ENCODE measurements around the gene GATA5.

The GATA5 gene

GRCh38 chr20:62469352-62469751 is 6.4 kb downstream of the GATA5 start:
- DNase-seq, result no peak

DNA sequence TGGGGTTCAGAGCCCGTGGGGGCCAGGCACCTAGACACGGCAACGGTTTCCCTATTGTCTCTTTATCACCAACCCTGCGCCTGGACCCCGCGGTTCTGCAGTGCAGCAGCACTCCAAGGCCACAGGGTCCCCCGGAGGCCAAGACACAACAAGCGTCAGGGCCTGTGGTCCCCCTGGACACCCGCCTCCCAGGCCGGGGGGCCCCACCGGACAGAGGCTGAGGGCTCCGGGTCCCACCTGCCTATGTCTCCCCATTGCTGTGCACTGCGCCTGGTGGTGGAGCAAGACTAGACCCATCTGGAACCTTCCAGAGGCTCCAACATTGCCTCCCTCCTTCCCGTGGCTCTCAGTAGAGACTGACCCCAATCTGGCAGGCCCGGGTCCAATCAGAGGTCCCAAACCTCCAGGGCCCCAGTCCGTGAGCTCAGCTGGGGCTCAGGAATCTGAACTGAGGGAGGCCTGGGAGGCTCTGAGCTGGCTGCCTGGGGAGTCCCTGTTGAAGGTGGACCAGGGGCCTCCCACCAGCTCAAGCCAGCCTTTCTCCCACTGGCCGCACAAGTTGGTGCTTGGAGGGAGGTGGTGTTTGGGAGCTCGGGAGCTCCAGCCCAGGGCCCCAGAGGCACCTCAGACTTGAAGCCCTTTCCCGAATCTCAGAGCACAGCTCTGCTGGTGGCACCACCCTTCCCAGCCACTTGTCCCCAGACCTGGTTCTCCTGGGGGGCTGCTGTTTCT is 8.8 kb downstream of the GATA5 start:
- no peak for DNase-seq

- no peak for DNase-seq
These were observed 9.6 kb downstream of the GATA5 start for GRCh38 chr20:62466072-62466760.

DNA sequence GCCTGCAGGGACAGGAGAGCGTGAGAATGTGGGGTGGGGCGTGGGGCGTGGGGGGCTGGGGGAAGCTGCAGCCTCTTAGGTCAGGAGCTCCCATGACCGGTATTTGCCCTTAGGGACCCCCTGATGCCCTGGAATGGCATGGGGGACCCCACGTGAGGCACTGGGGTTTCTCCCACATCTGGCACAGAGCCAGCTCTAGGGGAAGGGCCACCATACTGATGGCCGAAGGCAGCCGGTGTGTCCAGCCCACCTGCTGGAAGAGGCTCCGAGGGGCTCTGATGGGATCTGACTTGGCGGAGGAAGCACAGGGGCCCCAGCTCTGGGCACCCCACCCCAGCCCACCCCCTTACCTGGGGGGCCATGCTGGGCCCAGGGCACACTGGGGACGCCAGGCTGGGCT is 10.8 kb downstream of the GATA5 start:
- DNase-seq, result no peak

- no peak for DNase-seq
These were observed 11.4 kb downstream of the GATA5 start for GRCh38 chr20:62464425-62464770.

GRCh38 chr20:62463651-62464424 is 12.0 kb downstream of the GATA5 start:
- no peak for DNase-seq

GRCh38 chr20:62462976-62463592 is 12.7 kb downstream of the GATA5 start:
- DNase-seq, result no peak

DNA sequence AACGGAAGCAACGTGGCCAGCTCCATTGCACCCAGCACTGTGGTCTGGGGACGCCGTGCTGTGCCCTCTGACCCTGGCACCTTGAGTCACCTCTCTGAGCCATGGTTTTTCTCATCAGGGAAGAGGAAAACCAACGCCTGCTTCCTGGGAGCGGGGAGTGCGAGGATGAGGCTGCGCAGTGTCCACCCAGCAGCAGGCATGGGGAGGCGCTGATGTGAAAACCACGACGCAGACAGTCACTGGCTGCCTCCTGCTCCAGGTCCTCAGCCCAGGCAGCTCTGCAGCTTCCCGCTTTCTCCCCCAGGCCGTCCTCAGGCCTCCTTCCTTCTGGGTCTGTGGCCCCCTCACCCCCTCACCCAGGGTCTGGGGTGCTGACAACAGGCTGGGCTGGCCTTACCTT is 14.0 kb downstream of the GATA5 start:
- DNase-seq, result no peak

DNA sequence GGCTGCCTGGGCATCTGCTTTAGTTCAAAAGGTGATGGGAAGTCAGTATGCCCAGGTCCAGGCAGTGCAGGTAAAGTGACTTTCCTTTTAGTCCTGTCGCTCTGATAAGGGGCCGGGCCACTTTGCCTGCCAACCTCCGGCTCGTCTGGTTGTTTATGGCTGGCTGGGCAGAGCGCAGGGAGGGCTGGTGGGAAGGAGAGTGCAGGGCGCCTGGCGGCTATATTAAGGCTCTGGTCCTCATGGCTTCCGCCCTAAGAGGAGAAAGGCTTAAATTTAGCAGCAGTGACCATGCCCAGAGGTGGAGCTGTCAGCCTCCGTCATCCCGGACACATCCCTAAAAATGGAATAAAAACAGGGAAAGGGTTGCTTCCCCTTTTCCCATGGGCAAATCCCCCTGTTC is 14.6 kb downstream of the GATA5 start:
- DNase-seq, result no peak

- DNase-seq, result no peak
These were observed 15.1 kb downstream of the GATA5 start for GRCh38 chr20:62460678-62461077.

GRCh38 chr20:62459488-62459887 is 16.3 kb downstream of the GATA5 start:
- no peak for DNase-seq

DNA sequence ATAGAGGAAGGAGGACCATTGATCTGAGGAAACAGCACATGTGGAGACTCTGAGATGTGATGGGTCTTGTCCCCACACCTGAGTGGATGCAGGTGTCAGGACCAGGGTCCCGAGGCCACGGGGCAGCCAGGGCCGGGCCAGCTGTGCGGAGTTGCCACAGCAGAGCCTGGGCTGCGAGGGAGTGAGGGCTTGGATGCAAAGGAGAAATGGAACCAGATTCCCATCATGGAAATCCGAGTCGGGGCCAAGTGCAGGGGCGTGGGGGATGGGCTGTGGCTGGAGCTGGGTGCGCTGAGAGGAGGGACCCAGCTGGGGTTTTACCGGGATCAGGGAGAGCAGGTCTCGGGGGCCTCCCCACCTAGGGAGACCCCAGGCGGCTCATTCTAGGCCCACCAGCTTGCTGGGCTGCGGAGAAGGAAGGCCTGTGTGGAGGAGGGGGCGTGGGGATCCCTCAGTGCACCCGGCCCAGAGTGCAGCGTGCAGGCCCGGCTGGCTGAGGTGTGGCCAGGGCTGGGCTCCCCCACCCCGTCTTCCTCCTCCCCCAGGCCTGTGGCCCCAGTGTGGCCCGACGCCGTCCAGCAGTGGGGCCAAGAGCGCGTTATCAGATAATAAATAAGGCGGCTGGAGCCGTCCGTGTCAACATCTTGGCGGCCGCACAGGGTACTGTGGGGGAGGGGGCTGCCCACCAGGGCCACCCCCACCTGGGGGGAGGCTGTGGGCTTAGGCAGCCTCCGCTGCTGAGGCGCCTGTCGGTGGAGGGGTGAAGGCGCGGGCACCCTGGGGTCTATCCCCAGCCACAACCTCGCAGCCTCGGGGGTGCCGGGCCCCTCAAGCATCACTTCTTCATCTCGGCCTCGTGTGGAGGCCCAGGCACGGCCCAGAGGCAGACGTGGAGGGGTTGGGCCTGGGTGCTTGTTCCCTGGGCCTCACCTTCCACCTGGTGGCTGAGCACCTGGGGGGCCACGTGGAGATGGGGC is 17.2 kb downstream of the GATA5 start:
- DNase-seq, result no peak

DNA sequence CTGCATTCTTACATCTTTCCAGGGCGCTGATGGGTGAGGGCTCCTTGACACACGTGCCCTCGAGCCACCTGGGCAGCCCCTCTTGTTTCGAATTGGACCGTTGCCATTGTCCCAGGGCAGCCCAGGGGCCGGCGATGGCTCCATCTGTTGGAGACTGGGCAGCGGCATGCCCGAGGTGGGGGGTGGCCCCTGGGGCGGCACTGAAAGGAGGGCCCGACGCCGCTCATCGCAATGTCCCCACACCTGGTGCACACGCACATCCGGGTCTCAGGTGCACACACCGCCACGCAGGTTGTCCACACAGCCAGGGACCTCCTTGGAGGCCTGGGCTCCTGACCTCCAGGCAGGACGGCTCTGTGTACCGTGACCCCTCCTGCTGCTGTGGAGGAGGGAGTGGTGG is 18.0 kb downstream of the GATA5 start:
- DNase-seq, result no peak

DNA sequence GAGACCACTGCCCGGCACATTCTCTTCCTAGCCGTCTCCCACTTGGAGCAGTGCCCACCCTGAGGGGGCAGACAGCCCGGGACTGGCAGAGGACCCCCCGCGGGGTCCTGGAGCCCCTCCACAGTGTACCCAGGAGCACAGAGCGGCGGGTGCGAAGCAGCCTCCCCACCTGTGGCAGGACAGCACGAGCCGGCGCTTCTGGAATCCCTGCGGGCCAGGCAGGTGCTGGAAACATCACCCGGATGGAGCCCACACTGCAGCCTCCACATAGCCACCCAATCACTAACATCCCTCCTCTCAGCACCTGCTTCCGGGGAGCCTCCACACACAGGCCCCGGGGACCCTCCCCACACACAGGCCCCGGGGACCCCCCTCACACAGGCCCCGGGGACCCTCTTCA is 18.7 kb downstream of the GATA5 start:
- no peak for DNase-seq

GRCh38 chr20:62455929-62456328 is 19.9 kb downstream of the GATA5 start:
- DNase-seq, result no peak

DNA sequence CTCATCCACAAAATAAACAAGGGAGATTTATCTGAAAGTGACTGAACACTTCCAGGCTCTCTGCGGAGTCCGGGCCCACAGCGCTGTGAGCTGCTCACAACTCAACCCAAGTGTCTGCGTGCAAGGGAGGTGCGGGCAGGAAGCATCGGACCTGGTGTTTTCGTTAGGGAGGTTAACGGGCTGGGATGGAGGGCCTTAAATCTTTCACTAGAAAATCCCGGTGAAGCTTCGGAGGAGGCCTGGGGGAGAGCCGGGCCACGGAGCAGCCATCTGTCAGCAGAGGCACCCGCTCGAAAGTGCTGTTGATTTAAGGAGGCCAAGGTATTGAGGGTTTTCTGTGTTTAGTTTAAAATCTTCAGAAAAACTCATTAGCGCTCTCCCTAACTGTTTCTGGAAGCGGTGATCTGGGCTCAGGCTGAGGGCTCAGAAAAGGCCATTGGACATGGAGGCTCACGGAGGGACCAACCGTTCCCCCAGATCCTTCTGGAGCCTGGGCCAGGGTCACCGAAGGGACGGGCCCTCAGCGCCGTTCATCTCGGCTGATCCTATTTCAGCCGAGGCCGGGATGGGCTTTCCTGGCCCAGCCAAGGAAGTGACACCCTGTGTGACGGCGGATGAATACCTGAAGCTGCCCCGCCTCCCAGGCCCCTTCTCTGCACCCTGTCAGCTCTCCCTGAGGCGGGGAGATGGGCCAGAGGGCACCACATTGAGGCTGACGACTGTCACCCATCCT is 20.7 kb downstream of the GATA5 start:
- no peak for DNase-seq

DNA sequence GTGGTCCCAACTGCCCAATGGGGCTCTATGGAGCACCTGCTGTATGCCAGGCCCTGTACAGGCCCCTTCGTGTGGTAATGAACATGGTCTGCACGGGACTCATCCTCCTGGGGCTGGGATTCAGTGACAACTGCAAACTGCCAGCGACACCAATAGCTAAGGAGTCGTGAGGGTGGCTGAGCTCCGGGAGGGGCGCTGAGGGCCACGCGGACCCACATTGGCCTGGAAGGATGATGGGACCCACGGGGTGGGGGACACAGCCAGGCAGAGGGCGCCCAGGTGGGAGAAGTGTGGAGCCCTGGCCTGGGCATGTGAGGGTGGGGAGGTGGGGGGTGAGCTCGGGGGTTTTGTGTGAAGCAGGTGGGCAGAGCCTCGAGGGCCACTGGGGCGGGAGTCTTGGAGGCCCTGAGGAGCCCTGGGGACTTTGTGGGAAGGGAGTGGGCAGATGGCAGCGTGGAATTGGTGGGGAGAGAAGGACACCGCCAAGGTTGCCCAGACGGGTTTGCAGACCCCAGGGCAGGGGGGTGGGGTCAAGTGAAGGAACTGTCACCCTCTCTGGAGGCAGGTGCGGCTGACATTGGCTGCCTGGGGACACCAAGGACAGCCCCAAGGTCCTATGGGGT is 22.5 kb downstream of the GATA5 start:
- DNase-seq, result no peak

- no peak for DNase-seq
These were observed 23.2 kb downstream of the GATA5 start for GRCh38 chr20:62452475-62453095.

DNA sequence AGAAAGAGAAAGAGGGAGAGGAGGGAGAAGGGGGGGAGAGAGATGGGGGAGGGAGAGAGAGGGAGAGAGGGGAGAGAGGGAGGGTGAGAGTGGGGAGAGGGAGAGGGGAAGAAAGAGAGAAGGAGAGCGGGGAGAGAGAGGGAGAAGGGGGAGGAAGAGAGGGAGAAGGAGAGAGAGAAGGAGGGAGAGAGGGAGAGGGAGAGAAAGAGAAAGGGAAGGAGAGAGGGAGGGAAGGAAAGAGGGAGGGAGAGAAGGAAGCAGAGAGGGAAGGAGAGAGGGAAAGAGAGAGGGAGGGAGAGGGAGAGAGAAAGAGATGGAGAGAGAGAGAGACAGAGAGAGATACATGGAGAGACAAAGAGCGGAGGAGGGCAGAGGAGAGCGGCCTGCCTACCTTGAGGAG is 23.8 kb downstream of the GATA5 start:
- no peak for DNase-seq

- DNase-seq, result no peak
These were observed 24.5 kb downstream of the GATA5 start for GRCh38 chr20:62451156-62451767.

Data from activated effector memory CD4-positive, alpha-beta T cell treated with Interleukin-2 at 50 U/mL for 16 hours (primary cell).